ENCODE measurements around the gene NPEPPS.
A peak's percentile ranks its signal among the peaks of the same experiment; 100 is the strongest.
"Not testable (repeated sequence)": the region's sequence is repeated elsewhere in the genome, so short reads cannot be mapped to it uniquely, and the experiment has no call there.

The NPEPPS gene

GRCh38 chr17:47522341-47522740 is 8.6 kb upstream of the NPEPPS start:
- H3K23ac ChIP-seq (ENCODE audit: low read length); DNase-seq; H3K14ac ChIP-seq (ENCODE audit: low read length); H2BK5ac ChIP-seq (ENCODE audit: low read depth, low read length, poor library complexity); H3K36me3 ChIP-seq (ENCODE audit: control insufficient read depth in 1 of 2, insufficient read depth in 2 of 2, low read length in 2 of 2); H3K4me2 ChIP-seq (ENCODE audit: low read length); H4K8ac ChIP-seq (ENCODE audit: low read depth, low read length); H3K27me3 ChIP-seq (ENCODE audit: insufficient read depth, low read length); H3K79me2 ChIP-seq (ENCODE audit: control insufficient read depth, insufficient read depth, low read length, poor library complexity); H3K79me1 ChIP-seq (ENCODE audit: low read length); H3K9ac ChIP-seq (ENCODE audit: low read length); H2AFZ ChIP-seq (ENCODE audit: insufficient read depth, low read length, poor library complexity); H3K4ac ChIP-seq (ENCODE audit: low read depth, low read length); H3K18ac ChIP-seq (ENCODE audit: low read length); H2BK120ac ChIP-seq (ENCODE audit: insufficient read depth, low read length, poor library complexity); H3K4me1 ChIP-seq (ENCODE audit: control insufficient read depth in 1 of 2, insufficient read depth in 2 of 2, low read length in 2 of 2); H3K4me3 ChIP-seq (ENCODE audit: low read depth, low read length); H4K91ac ChIP-seq (ENCODE audit: low read depth, low read length); H3K9me3 ChIP-seq (ENCODE audit: insufficient read depth, low read depth, low read length); H2BK12ac ChIP-seq (ENCODE audit: low read length); H3K27ac ChIP-seq (ENCODE audit: low read depth, low read length); H4K12ac ChIP-seq (ENCODE audit: low read depth, low read length); H2AK5ac ChIP-seq (ENCODE audit: low read length): not testable (repeated sequence)

- not testable (repeated sequence) for H3K36me3 ChIP-seq (ENCODE audit: control insufficient read depth in 1 of 2, insufficient read depth in 2 of 2, low read length in 2 of 2); H3K4me1 ChIP-seq (ENCODE audit: control insufficient read depth in 1 of 2, insufficient read depth in 2 of 2, low read length in 2 of 2); H3K4ac ChIP-seq (ENCODE audit: low read depth, low read length); H3K4me2 ChIP-seq (ENCODE audit: low read length); H2AK5ac ChIP-seq (ENCODE audit: low read length); H4K8ac ChIP-seq (ENCODE audit: low read depth, low read length); H3K9me3 ChIP-seq (ENCODE audit: insufficient read depth, low read depth, low read length); H2BK12ac ChIP-seq (ENCODE audit: low read length); H3K23ac ChIP-seq (ENCODE audit: low read length); H2BK120ac ChIP-seq (ENCODE audit: insufficient read depth, low read length, poor library complexity); H3K9ac ChIP-seq (ENCODE audit: low read length); H4K12ac ChIP-seq (ENCODE audit: low read depth, low read length); H3K27me3 ChIP-seq (ENCODE audit: insufficient read depth, low read length); H3K79me1 ChIP-seq (ENCODE audit: low read length); H3K79me2 ChIP-seq (ENCODE audit: control insufficient read depth, insufficient read depth, low read length, poor library complexity); H3K18ac ChIP-seq (ENCODE audit: low read length); H2AFZ ChIP-seq (ENCODE audit: insufficient read depth, low read length, poor library complexity)
- no CpG with 5 or more reads among the region's 61 CpGs for WGBS (ENCODE audit: extremely low coverage, insufficient coverage, insufficient read length)
- Histone ChIP-seq H4K91ac (ENCODE audit: low read depth, low read length) (peak overlapping the region; percentile 55), H3K4me3 (ENCODE audit: low read depth, low read length) (peak overlapping the region; percentile 76), H2BK5ac (ENCODE audit: low read depth, low read length, poor library complexity) (peak overlapping the region; percentile 82), H3K14ac (ENCODE audit: low read length) (peak overlapping the region; percentile 74), H3K27ac (ENCODE audit: low read depth, low read length) (peak overlapping the region; percentile 31)
- peak in 1 of 2 donors; percentile 13 for DNase-seq
Measured at GRCh38 chr17:47531233-47531820, 419 bp downstream of the NPEPPS start.

- H2AFZ ChIP-seq (ENCODE audit: insufficient read depth, low read length, poor library complexity); H3K14ac ChIP-seq (ENCODE audit: low read length); H3K4me1 ChIP-seq (ENCODE audit: control insufficient read depth in 1 of 2, insufficient read depth in 2 of 2, low read length in 2 of 2); H3K9ac ChIP-seq (ENCODE audit: low read length); H2BK120ac ChIP-seq (ENCODE audit: insufficient read depth, low read length, poor library complexity); H3K23ac ChIP-seq (ENCODE audit: low read length); H4K12ac ChIP-seq (ENCODE audit: low read depth, low read length); H3K27ac ChIP-seq (ENCODE audit: low read depth, low read length); H3K9me3 ChIP-seq (ENCODE audit: insufficient read depth, low read depth, low read length); H3K36me3 ChIP-seq (ENCODE audit: control insufficient read depth in 1 of 2, insufficient read depth in 2 of 2, low read length in 2 of 2); H2AK5ac ChIP-seq (ENCODE audit: low read length); H4K8ac ChIP-seq (ENCODE audit: low read depth, low read length); H3K79me1 ChIP-seq (ENCODE audit: low read length); H3K4me3 ChIP-seq (ENCODE audit: low read depth, low read length); H3K4ac ChIP-seq (ENCODE audit: low read depth, low read length); H2BK5ac ChIP-seq (ENCODE audit: low read depth, low read length, poor library complexity); H3K79me2 ChIP-seq (ENCODE audit: control insufficient read depth, insufficient read depth, low read length, poor library complexity); H3K27me3 ChIP-seq (ENCODE audit: insufficient read depth, low read length); H2BK12ac ChIP-seq (ENCODE audit: low read length); H4K91ac ChIP-seq (ENCODE audit: low read depth, low read length); H3K18ac ChIP-seq (ENCODE audit: low read length); H3K4me2 ChIP-seq (ENCODE audit: low read length): not testable (repeated sequence)
- DNase-seq = peak in 1 of 2 donors; percentile 3
- no CpG with 5 or more reads among the region's 3 CpGs for WGBS (ENCODE audit: extremely low coverage, insufficient coverage, insufficient read length)
Measured at GRCh38 chr17:47539085-47539484, 8.2 kb downstream of the NPEPPS start.

- not testable (repeated sequence) for H2BK12ac ChIP-seq (ENCODE audit: low read length); H3K9ac ChIP-seq (ENCODE audit: low read length); H2AK5ac ChIP-seq (ENCODE audit: low read length); H3K9me3 ChIP-seq (ENCODE audit: insufficient read depth, low read depth, low read length); H4K91ac ChIP-seq (ENCODE audit: low read depth, low read length); H3K79me2 ChIP-seq (ENCODE audit: control insufficient read depth, insufficient read depth, low read length, poor library complexity); H3K4me2 ChIP-seq (ENCODE audit: low read length); H3K27me3 ChIP-seq (ENCODE audit: insufficient read depth, low read length); DNase-seq; H2BK120ac ChIP-seq (ENCODE audit: insufficient read depth, low read length, poor library complexity); H3K36me3 ChIP-seq (ENCODE audit: control insufficient read depth in 1 of 2, insufficient read depth in 2 of 2, low read length in 2 of 2); H2AFZ ChIP-seq (ENCODE audit: insufficient read depth, low read length, poor library complexity); H3K4ac ChIP-seq (ENCODE audit: low read depth, low read length); H3K14ac ChIP-seq (ENCODE audit: low read length); H3K18ac ChIP-seq (ENCODE audit: low read length); H4K12ac ChIP-seq (ENCODE audit: low read depth, low read length); H3K27ac ChIP-seq (ENCODE audit: low read depth, low read length); H3K79me1 ChIP-seq (ENCODE audit: low read length); H3K4me1 ChIP-seq (ENCODE audit: control insufficient read depth in 1 of 2, insufficient read depth in 2 of 2, low read length in 2 of 2); H4K8ac ChIP-seq (ENCODE audit: low read depth, low read length); H2BK5ac ChIP-seq (ENCODE audit: low read depth, low read length, poor library complexity); H3K23ac ChIP-seq (ENCODE audit: low read length); H3K4me3 ChIP-seq (ENCODE audit: low read depth, low read length)
- WGBS (ENCODE audit: extremely low coverage, insufficient coverage, insufficient read length) = no CpG with 5 or more reads among the region's 2 CpGs
Measured at GRCh38 chr17:47541676-47542075, 10.8 kb downstream of the NPEPPS start.

All from trophoblast cell (in vitro differentiated cells and primary cell).